H1 (cell line): ENCODE measurements around the gene MAP3K14. TPM values are rescaled to one million over a fixed set of nuclear protein-coding genes. Genes with fewer than 3 reads are reported as not detected.

Source experiments
- CTCF ChIA-PET: fragments of 300-600 bp; sonication (Branson Sonifier 250); formaldehyde crosslinking; loops from one replicate; lab custom pipeline; 2021; ENCODE audit not compliant: partially characterized antibody; lab: Charles Lee
- POLR2A ChIA-PET: fragments of 300-600 bp; sonication (Branson Sonifier 250); formaldehyde crosslinking; loops from one replicate; lab custom pipeline; 2021; ENCODE audit warnings: inconsistent platforms; ENCODE audit not compliant: partially characterized antibody; lab: Charles Lee
- DNase-seq, 2 experiments: peaks; one replicate each; pipeline versions ENCODE4 v3.0.0 to v3.0.0-alpha.2; 2010 to 2022; ENCODE audit warnings: low spot score in 2 of 2, low read depth in 1 of 2, mixed read lengths in 1 of 2
- FAIRE-seq: peaks from 2 replicates; lab custom pipeline; 2011; peaks lifted over from hg19 to GRCh38; lab: Jason Lieb, UNC
- H2AFZ ChIP-seq: 2 replicates; pipeline ENCODE4 v1.8.1; 2012; ENCODE audit warnings: low read length, inconsistent platforms
- H2AK5ac ChIP-seq: 2 replicates; pipeline ENCODE4 v1.6.1; 2013; ENCODE audit warnings: low read depth, low read length
- H2BK120ac ChIP-seq: replicated peaks from 2 replicates; pipeline ENCODE3; 2013; ENCODE audit warnings: low read depth, low read length, inconsistent platforms
- H2BK12ac ChIP-seq: 2 replicates; pipeline ENCODE4 v1.6.1; 2013; ENCODE audit warnings: low read depth, low read length
- H2BK15ac ChIP-seq: 2 replicates; pipeline ENCODE4 v1.6.1; 2013; ENCODE audit warnings: low read length
- H2BK20ac ChIP-seq: 2 replicates; pipeline ENCODE4 v1.6.1; 2013; ENCODE audit warnings: low read length
- H2BK5ac ChIP-seq: 2 replicates; pipeline ENCODE4 v1.6.1; 2013; ENCODE audit warnings: low read depth, low read length
- H3K14ac ChIP-seq: 2 replicates; pipeline ENCODE4 v1.6.1; 2013; ENCODE audit warnings: inconsistent platforms; ENCODE audit not compliant: insufficient read length
- H3K18ac ChIP-seq: 2 replicates; pipeline ENCODE4 v1.6.1; 2013; ENCODE audit warnings: low read length; ENCODE audit errors: extremely low read depth
- H3K23ac ChIP-seq: 2 replicates; pipeline ENCODE4 v1.6.1; 2013; ENCODE audit warnings: inconsistent platforms; ENCODE audit not compliant: insufficient read length
- H3K23me2 ChIP-seq: 2 replicates; pipeline ENCODE4 v1.6.1; 2013; ENCODE audit warnings: low read depth, low read length
- H3K27ac ChIP-seq: 2 replicates; pipeline ENCODE4 v1.6.1; 2011; ENCODE audit warnings: low read depth, low read length, inconsistent platforms
- H3K27me3 ChIP-seq, 4 experiments: replicated peaks in 1 of 4; 1 replicate in 1 of 4; 2 replicates in 3 of 4; pipeline versions ENCODE4 v1.6.1 to v1.8.1; 2011 to 2013; ENCODE audit warnings: low read length in 3 of 4, mild to moderate bottlenecking in 3 of 4, inconsistent platforms in 2 of 4, mixed read lengths in 2 of 4, moderate library complexity in 1 of 4; ENCODE audit not compliant: control insufficient read depth in 3 of 4, insufficient read depth in 3 of 4; ENCODE audit errors: extremely low read depth in 1 of 4
- H3K36me3 ChIP-seq, 4 experiments: 2 replicates each; pipeline versions ENCODE4 v1.6.1 to v1.8.1; 2011 to 2013; ENCODE audit warnings: mild to moderate bottlenecking in 4 of 4, low read length in 3 of 4, moderate library complexity in 2 of 4, control low read depth in 1 of 4, inconsistent platforms in 1 of 4; ENCODE audit not compliant: insufficient read depth in 4 of 4, control insufficient read depth in 2 of 4
- H3K4ac ChIP-seq: replicated peaks from 2 replicates; pipeline ENCODE3; 2013; ENCODE audit warnings: low read length, low read depth, mixed read lengths, inconsistent platforms; ENCODE audit not compliant: insufficient read length
- H3K4me1 ChIP-seq, 4 experiments: replicated peaks in 1 of 4; 1 replicate in 1 of 4; 2 replicates in 3 of 4; pipeline versions ENCODE4 v1.6.1 to v1.8.1; 2011 to 2013; ENCODE audit warnings: low read length in 3 of 4, inconsistent platforms in 2 of 4, mixed read lengths in 1 of 4; ENCODE audit not compliant: insufficient read depth in 4 of 4, control insufficient read depth in 3 of 4
- H3K4me2 ChIP-seq, 2 experiments: 2 replicates each; pipeline versions ENCODE4 v1.6.1 to v1.8.1; 2011 to 2013; ENCODE audit warnings: low read depth in 2 of 2, low read length in 2 of 2, control low read depth in 1 of 2, inconsistent platforms in 1 of 2, mild to moderate bottlenecking in 1 of 2; ENCODE audit not compliant: insufficient read depth in 1 of 2
- H3K4me3 ChIP-seq, 4 experiments: fragments of 200-600, 300-600 bp in 1 of 4; sonication (generic), shearing (Covaris generic), sonication (Bioruptor Twin) in 1 of 4; 2 replicates each; pipeline versions ENCODE4 v1.5.1 to v1.8.1; 2011 to 2016; ENCODE audit warnings: low read length in 4 of 4, low read depth in 3 of 4, control low read depth in 2 of 4, inconsistent platforms in 2 of 4, mild to moderate bottlenecking in 2 of 4, mixed read lengths in 1 of 4, moderate library complexity in 1 of 4; ENCODE audit not compliant: insufficient read depth in 2 of 4; ENCODE audit errors: extremely low read depth in 1 of 4
- H3K56ac ChIP-seq: replicated peaks from 2 replicates; pipeline ENCODE3; 2013; ENCODE audit warnings: low read depth, mild to moderate bottlenecking, mixed read lengths, low read length, inconsistent platforms; ENCODE audit not compliant: insufficient read length
- H3K79me1 ChIP-seq: 2 replicates; pipeline ENCODE4 v1.6.1; 2013; ENCODE audit warnings: low read depth, low read length, control low read depth
- H3K79me2 ChIP-seq, 2 experiments: 2 replicates each; pipeline versions ENCODE4 v1.6.1 to v1.8.1; 2012 to 2013; ENCODE audit warnings: low read length in 2 of 2, mild to moderate bottlenecking in 2 of 2, inconsistent platforms in 1 of 2; ENCODE audit not compliant: insufficient read depth in 2 of 2, control insufficient read depth in 1 of 2
- H3K9ac ChIP-seq, 4 experiments: replicated peaks in 1 of 4; 1 replicate in 1 of 4; 2 replicates in 3 of 4; pipeline versions ENCODE4 v1.6.1 to v1.8.1; 2011 to 2013; ENCODE audit warnings: low read depth in 3 of 4, low read length in 3 of 4, control low read depth in 2 of 4, mild to moderate bottlenecking in 2 of 4, moderate library complexity in 2 of 4, inconsistent platforms in 1 of 4; ENCODE audit errors: extremely low read depth in 1 of 4
- H3K9me3 ChIP-seq, 2 experiments: 2 replicates each; pipeline versions ENCODE4 v1.6.1 to v1.8.1; 2012 to 2013; ENCODE audit warnings: mild to moderate bottlenecking in 2 of 2, moderate library complexity in 2 of 2, control low read depth in 1 of 2, inconsistent platforms in 1 of 2, low read depth in 1 of 2, low read length in 1 of 2, mixed read lengths in 1 of 2; ENCODE audit not compliant: insufficient read depth in 2 of 2
- H4K20me1 ChIP-seq, 2 experiments: replicated peaks in 1 of 2; 2 replicates each; pipeline versions ENCODE3 to v1.8.1; 2011 to 2013; ENCODE audit warnings: inconsistent platforms in 2 of 2, low read length in 2 of 2, mild to moderate bottlenecking in 1 of 2; ENCODE audit not compliant: insufficient read depth in 2 of 2, control insufficient read depth in 1 of 2
- H4K5ac ChIP-seq: 2 replicates; pipeline ENCODE4 v1.6.1; 2013; ENCODE audit warnings: low read length, low read depth, mixed read lengths, inconsistent platforms; ENCODE audit not compliant: insufficient read length
- H4K8ac ChIP-seq: 2 replicates; pipeline ENCODE4 v1.8.0; 2013; ENCODE audit warnings: mild to moderate bottlenecking, moderate library complexity, low read length, inconsistent platforms; ENCODE audit not compliant: insufficient read depth; ENCODE audit errors: extremely low read depth
- H4K91ac ChIP-seq: replicated peaks from 2 replicates; pipeline ENCODE3; 2013; ENCODE audit warnings: low read length, mixed read lengths, inconsistent platforms; ENCODE audit not compliant: insufficient read length
- EP300 ChIP-seq, 2 experiments: IDR thresholded peaks; 1 replicate in 1 of 2; 2 replicates in 1 of 2; pipeline ENCODE4 v1.6.1; 2011 to 2012; ENCODE audit warnings: low read depth in 2 of 2, low read length in 2 of 2, mild to moderate bottlenecking in 2 of 2, borderline replicate concordance in 1 of 2, inconsistent platforms in 1 of 2, moderate library complexity in 1 of 2
- GTF2F1 ChIP-seq: IDR thresholded peaks from 2 replicates; pipeline ENCODE4 v1.6.1; 2012; ENCODE audit warnings: low read depth, low read length, improper control_type of control experiment, borderline replicate concordance
- NANOG ChIP-seq: IDR thresholded peaks from 2 replicates; pipeline ENCODE4 v1.6.1; 2011; ENCODE audit warnings: low read length, low read depth, mild to moderate bottlenecking, inconsistent platforms; ENCODE audit not compliant: insufficient read depth, poor library complexity, severe bottlenecking
- PHF8 ChIP-seq: fragments of 200-600 bp; sonication (generic); conservative IDR thresholded peaks from 2 replicates; pipeline ENCODE4 v1.7.1; 2012; ENCODE audit warnings: low read depth, mild to moderate bottlenecking, inconsistent platforms, low read length, moderate library complexity
- SP2 ChIP-seq: IDR thresholded peaks from 2 replicates; pipeline ENCODE4 v1.6.1; 2012; ENCODE audit warnings: mild to moderate bottlenecking, low read length, inconsistent platforms
- WGBS, 2 experiments: shearing (Covaris generic) in 1 of 2; methylation state at CpG; one replicate each; pipeline versions ENCODE4 v1.1.6 to v1.1.7; 2013 to 2015; ENCODE audit warnings: low lambda C conversion rate in 2 of 2, mixed read lengths in 2 of 2, inconsistent platforms in 1 of 2, low coverage in 1 of 2, missing lambda C conversion rate in 1 of 2; ENCODE audit not compliant: insufficient replicate concordance in 2 of 2, insufficient coverage in 1 of 2, insufficient read length in 1 of 2; ENCODE audit errors: extremely low coverage in 1 of 2, missing lambda C conversion rate in 1 of 2; 5-methylcytosine and 5-hydroxymethylcytosine counted together
- polyA plus RNA-seq, 7 experiments: library from polyadenylated mRNA; depleted of rRNA in 3 of 7; stranded (reverse) in 5 of 7; unstranded in 2 of 7; fragments of >200 nt in 5 of 7; fragments of 200-250 nt in 2 of 7; gene quantifications; 1 replicate in 5 of 7; 2 replicates in 1 of 7; 4 replicates in 1 of 7; pipeline versions ENCODE4 v1.2.1 to v1.2.3, GENCODE V29; 2011 to 2013; ENCODE audit warnings: missing spikeins in 2 of 7, mixed read lengths in 2 of 7
- total RNA-seq: library from RNA; stranded (reverse); fragmentation: NEBNext Ultra II Directional; extraction: Animal tissue kit (Norgen Biotek cat#: 25700); gene quantifications from 2 replicates; pipeline ENCODE4 v1.2.1, GENCODE V29; 2021

MAP3K14 gene
- total and polyA plus RNA-seq, 2 of the 8 experiments (the other 6 are each of a cell fraction or from before 2014, with no cell fraction given) = 5.2 to 6.1 TPM

GRCh38 chr17:45222014-45222288, 94.9 kb downstream of the MAP3K14 start:
- Histone ChIP-seq H3K23ac (no peak overlapping the region), H2AFZ (no peak overlapping the region), H3K4me1 (peaks cover 0 to 16% (median 8%) of the 10 kb centered on the region in 4 experiments; a peak in 5 of 7 replicates), H3K27ac (no peak overlapping the region), H2BK5ac (no peak overlapping the region), H3K4ac (no peak overlapping the region), H2BK12ac (no peak overlapping the region), H3K79me1 (no peaks in the 10 kb centered on the region), H3K23me2 (peaks cover 7% of the 10 kb centered on the region; the same call in 1 of the 2 replicates), H3K27me3 (peaks cover 15 to 45% (median 36%) of the 10 kb centered on the region in 4 experiments), H2BK15ac (no peak overlapping the region), H2BK120ac (no peak overlapping the region), H2BK20ac (no peak overlapping the region), H3K18ac (no peak overlapping the region), H3K14ac (no peak overlapping the region), H3K4me3 (peak overlapping the region; percentile 37 to 85 (median 60)), H4K20me1 (no peaks in the 10 kb centered on the region), H3K4me2 (peak overlapping the region; percentile 54 to 98), H3K9ac (no peak overlapping the region), H3K79me2 (no peaks in the 10 kb centered on the region), H3K36me3 (no peaks in the 10 kb centered on the region), H4K91ac (no peak overlapping the region), H4K8ac (no peak overlapping the region; the same call in 1 of the 2 replicates), H4K5ac (no peak overlapping the region), H3K9me3 (no peaks in the 10 kb centered on the region), H2AK5ac (no peak overlapping the region), H3K56ac (no peak overlapping the region)
- TF ChIP-seq NANOG (no peak), PHF8 (0 out of 2 replicates have a peak, but pooled peaks have one; percentile 5), SP2 (no peak), EP300 (IDR thresholded peaks at IDR 0.05; ENCODE audit: borderline replicate concordance in 1 of 2, low read depth in 2 of 2, low read length in 2 of 2) (no peak), GTF2F1 (no peak)
- FAIRE-seq = no peak
- ChIA-PET POLR2A (interaction anchor here (0.9 to 6.5 kb wide), 8 partner anchors 12 to 73 kb away, joined by 3 to 54 read pairs (median 4); partner anchors contain the start of gene HEXIM1), CTCF (interaction anchor here (0.9 to 9.3 kb wide), 8 partner anchors 11 to 168 kb away, joined by 3 to 282 read pairs (median 4); partner anchors contain the start of gene ACBD4)
- 5% methylated on average over 4 of the region's 38 CpGs; no CpG with 5 or more reads in 1 of the 2 experiments for WGBS, 2 experiments
- no peak for DNase-seq
